Left lung (tissue), 10 donors: Measurements from ENCODE around the gene PSMD13. TPM values are rescaled to one million over a fixed set of nuclear protein-coding genes. Genes with fewer than 3 reads are reported as not detected.

Source experiments
- ATAC-seq: fragments of 200-7000 bp; cut with Tn5 transposase; one replicate; pipeline ENCODE4 v1.9.1; 2020; ENCODE audit warnings: moderate library complexity
- DNase-seq, 4 donors: peaks; one replicate each; pipeline ENCODE4 v3.0.0-alpha.2; 2013 to 2020
- H3K27ac ChIP-seq, 2 donors: fragments of 200-600 bp; sonication (generic) in 1 of 2; one replicate each; pipeline versions ENCODE4 v1.5.0 to v1.8.0; 2020 to 2021
- H3K27me3 ChIP-seq, 2 donors: fragments of 200-600 bp; sonication (generic) in 1 of 2; one replicate each; pipeline versions ENCODE4 v1.5.0 to v1.8.0; 2020 to 2021
- H3K36me3 ChIP-seq, 2 donors: fragments of 200-600 bp; sonication (generic) in 1 of 2; one replicate each; pipeline versions ENCODE4 v1.5.0 to v1.8.0; 2020 to 2021
- H3K4me1 ChIP-seq, 2 donors: fragments of 200-600 bp; one replicate each; pipeline ENCODE4 v1.8.0; 2021
- H3K4me3 ChIP-seq, 2 donors: fragments of 200-600 bp; sonication (generic) in 1 of 2; one replicate each; pipeline versions ENCODE4 v1.5.0 to v1.8.0; 2020 to 2021; ENCODE audit warnings: mild to moderate bottlenecking in 1 of 2
- H3K9me3 ChIP-seq, 2 donors: fragments of 200-600 bp; sonication (generic) in 1 of 2; one replicate each; pipeline versions ENCODE4 v1.5.0 to v1.8.0; 2020 to 2021
- CTCF ChIP-seq, 2 donors: fragments of 200-600 bp; sonication (generic) in 1 of 2; IDR thresholded peaks; one replicate each; pipeline versions ENCODE4 v1.5.0 to v1.8.0; 2021; ENCODE audit warnings: antibody characterized with exemption in 2 of 2
- intact Hi-C, 2 donors: fragments of 100-400 bp; cut with DNase I; formaldehyde crosslinking; loops; one replicate each; pipeline versions ENCODE4 v1.11.2 to v1.14.2; 2022
- polyA plus RNA-seq, 6 donors: library from polyadenylated mRNA; unstranded; fragments of 120-200 nt; gene quantifications; one replicate each; pipeline ENCODE4 v1.2.1, GENCODE V29; 2013; ENCODE audit not compliant: insufficient read length in 6 of 6
- total RNA-seq, 2 donors: library from RNA; stranded (reverse); fragmentation: NEBNext Ultra II Directional; extraction: Animal tissue kit (Norgen Biotek cat#: 25700); gene quantifications; one replicate each; pipeline ENCODE4 v1.2.1, GENCODE V29; 2021
- donor health status: DM: no; HTN: yes; CAD: no.
- donor health status: DM: no; HTN: no; CAD: no.

The PSMD13 gene
- total and polyA plus RNA-seq, 8 donors, result 78.0 to 157 (median 147) TPM

- DNase-seq (peak in 1 of 4 donors; percentile 66), ATAC-seq (no peak)
- TF ChIP-seq CTCF (IDR thresholded peaks at IDR 0.05), result no peak
- intact Hi-C loops, result no loop called here
- no peak overlapping the region for H3K4me3 ChIP-seq
- peaks cover 4 to 25% of the 10 kb centered on the region in 2 donors for H3K4me1 ChIP-seq
- no peaks in the 10 kb centered on the region for H3K9me3 ChIP-seq
- no peak overlapping the region for H3K27ac ChIP-seq
- peaks cover 0 to 52% of the 10 kb centered on the region in 2 donors for H3K36me3 ChIP-seq
- peaks cover 0 to 33% of the 10 kb centered on the region in 2 donors for H3K27me3 ChIP-seq
These were observed 57.3 kb downstream of the PSMD13 start for GRCh38 chr11:293852-294661.

GRCh38 chr11:294780-295179, 58.0 kb downstream of the PSMD13 start:
- Histone ChIP-seq H3K9me3 (no peaks in the 10 kb centered on the region), H3K27ac (no peak overlapping the region), H3K4me3 (no peak overlapping the region), H3K27me3 (peaks cover 2 to 40% of the 10 kb centered on the region in 2 donors), H3K4me1 (peaks cover 3 to 21% of the 10 kb centered on the region in 2 donors), H3K36me3 (peaks cover 0 to 52% of the 10 kb centered on the region in 2 donors)
- no peak for TF ChIP-seq CTCF (IDR thresholded peaks at IDR 0.05)
- no peak for ATAC-seq
- intact Hi-C loops, result no loop called here
- peak in 2 of 4 donors; percentile 19 to 72 for DNase-seq

GRCh38 chr11:295351-296170, 58.8 kb downstream of the PSMD13 start:
- peaks cover 0 to 18% of the 10 kb centered on the region in 2 donors for H3K4me1 ChIP-seq
- H3K9me3 ChIP-seq, result no peaks in the 10 kb centered on the region
- DNase-seq, result peak in 1 of 4 donors; percentile 64
- no peak overlapping the region for H3K27ac ChIP-seq
- no peak for ATAC-seq
- intact Hi-C loops, result no loop called here
- peaks cover 7 to 48% of the 10 kb centered on the region in 2 donors for H3K27me3 ChIP-seq
- no peak for TF ChIP-seq CTCF (IDR thresholded peaks at IDR 0.05)
- H3K4me3 ChIP-seq, result no peak overlapping the region
- peaks cover 0 to 52% of the 10 kb centered on the region in 2 donors for H3K36me3 ChIP-seq

GRCh38 chr11:296171-297050, 59.6 kb downstream of the PSMD13 start:
- no peak for TF ChIP-seq CTCF (IDR thresholded peaks at IDR 0.05)
- ATAC-seq, result no peak
- intact Hi-C loops, result no loop called here
- DNase-seq, result peak in 2 of 4 donors; percentile 27 to 73
- Histone ChIP-seq H3K4me3 (no peak overlapping the region), H3K9me3 (no peaks in the 10 kb centered on the region), H3K4me1 (peaks cover 0 to 16% of the 10 kb centered on the region in 2 donors), H3K36me3 (peaks cover 0 to 44% of the 10 kb centered on the region in 2 donors), H3K27ac (no peak overlapping the region), H3K27me3 (peaks cover 7 to 55% of the 10 kb centered on the region in 2 donors)
